ENCODE data around the gene PCDHGC3. TPM values are rescaled to one million over a fixed set of nuclear protein-coding genes. Genes with fewer than 3 reads are reported as not detected.

The PCDHGC3 gene
- polyA plus RNA-seq, 2 of the 4 experiments (the other 2 are of a cell fraction) = 1.9 to 5.2 TPM

DNA sequence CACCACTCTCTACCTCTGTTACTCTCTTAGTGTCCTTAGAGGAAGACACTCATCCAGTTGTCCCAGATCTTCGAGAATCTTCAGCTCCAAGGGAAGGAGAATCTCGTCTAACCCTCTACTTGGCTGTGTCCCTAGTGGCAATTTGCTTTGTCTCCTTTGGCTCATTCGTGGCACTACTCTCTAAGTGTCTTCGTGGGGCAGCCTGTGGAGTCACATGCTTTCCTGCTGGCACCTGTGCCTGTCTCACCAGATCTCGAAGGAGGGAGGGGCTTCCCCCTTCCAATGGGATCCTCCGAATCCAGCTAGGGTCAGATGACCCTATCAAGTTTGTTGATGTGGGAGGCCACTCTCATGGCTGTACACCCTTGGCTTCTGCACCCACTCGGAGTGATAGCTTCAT lies 11.4 kb downstream of the PCDHGC3 start (continued):
- TF ChIP-seq, protein P1, sequence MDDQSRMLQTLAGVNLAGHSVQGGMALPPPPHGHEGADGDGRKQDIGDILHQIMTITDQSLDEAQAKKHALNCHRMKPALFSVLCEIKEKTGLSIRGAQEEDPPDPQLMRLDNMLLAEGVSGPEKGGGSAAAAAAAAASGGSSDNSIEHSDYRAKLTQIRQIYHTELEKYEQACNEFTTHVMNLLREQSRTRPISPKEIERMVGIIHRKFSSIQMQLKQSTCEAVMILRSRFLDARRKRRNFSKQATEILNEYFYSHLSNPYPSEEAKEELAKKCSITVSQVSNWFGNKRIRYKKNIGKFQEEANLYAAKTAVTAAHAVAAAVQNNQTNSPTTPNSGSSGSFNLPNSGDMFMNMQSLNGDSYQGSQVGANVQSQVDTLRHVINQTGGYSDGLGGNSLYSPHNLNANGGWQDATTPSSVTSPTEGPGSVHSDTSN (IDR thresholded peaks at IDR 0.05) = no peak
- no peak for TF ChIP-seq MAFK (IDR thresholded peaks at IDR 0.05; ENCODE audit: partially characterized antibody)

DNA sequence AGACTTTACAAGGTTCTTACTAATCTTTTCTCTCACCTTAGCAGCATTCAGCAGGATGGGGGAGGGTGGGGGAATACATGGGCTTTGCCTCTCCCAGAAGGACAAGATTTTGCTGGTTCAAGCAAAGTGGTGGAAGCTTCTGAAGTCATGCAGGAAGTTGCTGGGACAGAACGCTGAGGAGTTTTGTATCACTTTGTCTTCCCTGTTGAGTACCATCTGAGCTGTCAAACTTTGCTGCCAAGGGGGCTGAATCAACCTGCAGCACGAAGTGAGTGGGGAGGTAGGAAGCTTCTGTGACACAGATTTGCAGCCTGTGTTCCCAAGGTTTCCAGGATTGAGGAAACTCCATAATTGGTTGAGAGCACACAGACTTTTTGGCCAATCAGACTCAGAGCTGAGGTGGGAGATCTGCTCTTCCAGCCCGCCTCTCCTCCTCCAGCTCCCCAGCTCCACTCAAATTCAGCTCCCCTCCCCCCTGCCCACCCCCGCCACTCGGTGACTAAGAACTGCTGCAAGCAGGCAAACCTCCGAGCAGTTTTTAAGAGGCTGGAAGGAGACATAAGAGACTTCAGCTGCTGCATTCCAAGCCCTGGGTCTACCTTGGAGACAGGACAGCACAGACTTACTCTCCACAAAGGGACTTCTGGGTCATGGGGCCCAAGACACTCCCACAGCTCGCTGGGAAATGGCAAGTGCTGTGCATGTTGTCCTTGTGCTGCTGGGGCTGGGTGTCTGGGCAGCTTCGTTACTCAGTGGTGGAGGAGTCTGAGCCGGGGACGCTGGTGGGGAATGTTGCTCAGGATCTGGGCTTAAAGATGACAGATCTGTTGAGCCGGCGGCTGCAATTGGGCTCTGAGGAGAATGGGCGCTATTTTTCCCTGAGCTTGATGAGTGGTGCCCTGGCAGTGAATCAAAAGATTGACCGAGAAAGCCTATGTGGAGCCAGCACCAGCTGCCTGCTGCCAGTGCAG lies 13.1 kb downstream of the PCDHGC3 start, which contains the start of gene PCDHGC5:
PCDHGC5 (plus strand) TSS at position 491 of the 971 bp plus-strand sequence; CDS start at position 651, 160 bp downstream.
- Histone ChIP-seq H3K4me1 (no peaks in the 10 kb centered on the region), H3K27ac (no peak within 1 kb of the TSS), H3K4me3 (no peak within 1 kb of the TSS), H3K9me3 (no peaks in the 10 kb centered on the region), H3K4me2 (no peak within 1 kb of the TSS)
- DNase-seq (ENCODE audit: low read depth in 1 of 2, low spot score in 1 of 2) = no peak
- no peak for FAIRE-seq
- TF ChIP-seq FOXS1 (CRISPR knock-in tag; IDR thresholded peaks at IDR 0.05) = no peak
- TF ChIP-seq, protein P2, sequence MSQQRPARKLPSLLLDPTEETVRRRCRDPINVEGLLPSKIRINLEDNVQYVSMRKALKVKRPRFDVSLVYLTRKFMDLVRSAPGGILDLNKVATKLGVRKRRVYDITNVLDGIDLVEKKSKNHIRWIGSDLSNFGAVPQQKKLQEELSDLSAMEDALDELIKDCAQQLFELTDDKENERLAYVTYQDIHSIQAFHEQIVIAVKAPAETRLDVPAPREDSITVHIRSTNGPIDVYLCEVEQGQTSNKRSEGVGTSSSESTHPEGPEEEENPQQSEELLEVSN (IDR thresholded peaks at IDR 0.05; ENCODE audit: borderline replicate concordance, low read depth) = no peak
- TF ChIP-seq ZNF302 (CRISPR knock-in tag; IDR thresholded peaks at IDR 0.05) = no peak
- no peak for TF ChIP-seq CHD4 (IDR thresholded peaks at IDR 0.05; ENCODE audit: borderline replicate concordance)
- no peak for TF ChIP-seq NPAS2 (CRISPR knock-in tag; IDR thresholded peaks at IDR 0.05; ENCODE audit: borderline replicate concordance)
- no peak for TF ChIP-seq KDM1A (IDR thresholded peaks at IDR 0.05; ENCODE audit: low read depth)
- TF ChIP-seq ZFP36 (IDR thresholded peaks at IDR 0.05; ENCODE audit: borderline replicate concordance, partially characterized antibody) = no peak
- TF ChIP-seq TP53 (CRISPR knock-in tag; IDR thresholded peaks at IDR 0.05) = no peak
- no peak for TF ChIP-seq CBX2 (IDR thresholded peaks at IDR 0.05; ENCODE audit: borderline replicate concordance, low read depth)
- peak in 1 of 2 experiments; percentile 13; a peak in 3 of 6 replicates for ATAC-seq
- POLR2A ChIA-PET = no interaction called here
- 33% methylated on average over 6 of the region's 14 CpGs for WGBS (ENCODE audit: missing lambda C conversion rate)
- CTCF ChIA-PET = interaction anchor here (1.0 to 2.2 kb wide), 4 partner anchors 12 to 75 kb away, joined by 3 to 8 read pairs (median 4); no protein-coding TSS in a partner anchor

DNA sequence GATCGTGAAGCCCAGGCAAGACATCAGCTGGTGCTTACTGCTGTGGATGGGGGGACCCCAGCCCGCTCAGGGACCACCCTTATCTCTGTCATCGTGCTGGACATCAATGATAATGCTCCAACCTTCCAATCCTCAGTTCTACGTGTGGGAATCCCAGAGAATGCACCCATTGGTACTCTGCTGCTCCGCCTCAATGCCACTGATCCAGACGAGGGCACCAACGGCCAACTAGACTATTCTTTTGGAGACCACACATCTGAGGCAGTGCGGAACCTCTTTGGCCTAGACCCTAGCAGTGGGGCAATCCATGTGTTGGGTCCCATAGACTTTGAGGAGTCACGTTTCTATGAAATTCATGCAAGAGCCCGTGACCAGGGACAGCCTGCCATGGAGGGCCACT lies 14.1 kb downstream of the PCDHGC3 start:
- ATAC-seq (no peak), FAIRE-seq (no peak), DNase-seq (ENCODE audit: low read depth in 1 of 2, low spot score in 1 of 2) (no peak)
- POLR2A ChIA-PET = no interaction called here
- no peaks in the 10 kb centered on the region for H3K9me3 ChIP-seq
- CTCF ChIA-PET = interaction anchor here (1.9 to 2.2 kb wide), 2 partner anchors 10 to 35 kb away, joined by 4 to 8 read pairs; no protein-coding TSS in a partner anchor
- H3K4me2 ChIP-seq = no peak overlapping the region
- no peak overlapping the region for H3K27ac ChIP-seq
- TF ChIP-seq RARB (CRISPR knock-in tag; IDR thresholded peaks at IDR 0.05) (no peak), NFE2L2 (conservative IDR thresholded peaks at IDR 0.05; ENCODE audit: low read length) (no peak), GATA3 (IDR thresholded peaks at IDR 0.05; ENCODE audit: borderline replicate concordance) (no peak), TP53 (CRISPR knock-in tag; IDR thresholded peaks at IDR 0.05) (no peak), FOSB (CRISPR knock-in tag; IDR thresholded peaks at IDR 0.05) (no peak), FOXS1 (CRISPR knock-in tag; IDR thresholded peaks at IDR 0.05) (no peak), RCOR1 (IDR thresholded peaks at IDR 0.05; ENCODE audit: low read depth, low read length) (no peak), MYC (IDR thresholded peaks at IDR 0.05; ENCODE audit: borderline replicate concordance, low read length) (no peak)
- TF ChIP-seq, protein P3, sequence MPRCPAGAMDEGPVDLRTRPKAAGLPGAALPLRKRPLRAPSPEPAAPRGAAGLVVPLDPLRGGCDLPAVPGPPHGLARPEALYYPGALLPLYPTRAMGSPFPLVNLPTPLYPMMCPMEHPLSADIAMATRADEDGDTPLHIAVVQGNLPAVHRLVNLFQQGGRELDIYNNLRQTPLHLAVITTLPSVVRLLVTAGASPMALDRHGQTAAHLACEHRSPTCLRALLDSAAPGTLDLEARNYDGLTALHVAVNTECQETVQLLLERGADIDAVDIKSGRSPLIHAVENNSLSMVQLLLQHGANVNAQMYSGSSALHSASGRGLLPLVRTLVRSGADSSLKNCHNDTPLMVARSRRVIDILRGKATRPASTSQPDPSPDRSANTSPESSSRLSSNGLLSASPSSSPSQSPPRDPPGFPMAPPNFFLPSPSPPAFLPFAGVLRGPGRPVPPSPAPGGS (IDR thresholded peaks at IDR 0.05) = no peak
- TF ChIP-seq, protein P1 (IDR thresholded peaks at IDR 0.05) = no peak
- TF ChIP-seq, protein P4, sequence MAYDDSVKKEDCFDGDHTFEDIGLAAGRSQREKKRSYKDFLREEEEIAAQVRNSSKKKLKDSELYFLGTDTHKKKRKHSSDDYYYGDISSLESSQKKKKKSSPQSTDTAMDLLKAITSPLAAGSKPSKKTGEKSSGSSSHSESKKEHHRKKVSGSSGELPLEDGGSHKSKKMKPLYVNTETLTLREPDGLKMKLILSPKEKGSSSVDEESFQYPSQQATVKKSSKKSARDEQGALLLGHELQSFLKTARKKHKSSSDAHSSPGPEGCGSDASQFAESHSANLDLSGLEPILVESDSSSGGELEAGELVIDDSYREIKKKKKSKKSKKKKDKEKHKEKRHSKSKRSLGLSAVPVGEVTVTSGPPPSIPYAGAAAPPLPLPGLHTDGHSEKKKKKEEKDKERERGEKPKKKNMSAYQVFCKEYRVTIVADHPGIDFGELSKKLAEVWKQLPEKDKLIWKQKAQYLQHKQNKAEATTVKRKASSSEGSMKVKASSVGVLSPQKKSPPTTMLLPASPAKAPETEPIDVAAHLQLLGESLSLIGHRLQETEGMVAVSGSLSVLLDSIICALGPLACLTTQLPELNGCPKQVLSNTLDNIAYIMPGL (CRISPR knock-in tag; IDR thresholded peaks at IDR 0.05; ENCODE audit: borderline replicate concordance) = no peak
- no peaks in the 10 kb centered on the region for H3K4me1 ChIP-seq
- WGBS (ENCODE audit: missing lambda C conversion rate) = 34% methylated on average over 10 of the region's 10 CpGs
- H3K4me3 ChIP-seq = no peak overlapping the region

Measured in A549 (cell line).